ENCODE data around the gene TCOF1. TPM values are rescaled to one million over a fixed set of nuclear protein-coding genes. Genes with fewer than 3 reads are reported as not detected.
A peak's percentile ranks its signal among the peaks of the same experiment; 100 is the strongest.

Gene TCOF1
- total RNA-seq, 1 experiment from 2014 or later = 109 TPM

DNA sequence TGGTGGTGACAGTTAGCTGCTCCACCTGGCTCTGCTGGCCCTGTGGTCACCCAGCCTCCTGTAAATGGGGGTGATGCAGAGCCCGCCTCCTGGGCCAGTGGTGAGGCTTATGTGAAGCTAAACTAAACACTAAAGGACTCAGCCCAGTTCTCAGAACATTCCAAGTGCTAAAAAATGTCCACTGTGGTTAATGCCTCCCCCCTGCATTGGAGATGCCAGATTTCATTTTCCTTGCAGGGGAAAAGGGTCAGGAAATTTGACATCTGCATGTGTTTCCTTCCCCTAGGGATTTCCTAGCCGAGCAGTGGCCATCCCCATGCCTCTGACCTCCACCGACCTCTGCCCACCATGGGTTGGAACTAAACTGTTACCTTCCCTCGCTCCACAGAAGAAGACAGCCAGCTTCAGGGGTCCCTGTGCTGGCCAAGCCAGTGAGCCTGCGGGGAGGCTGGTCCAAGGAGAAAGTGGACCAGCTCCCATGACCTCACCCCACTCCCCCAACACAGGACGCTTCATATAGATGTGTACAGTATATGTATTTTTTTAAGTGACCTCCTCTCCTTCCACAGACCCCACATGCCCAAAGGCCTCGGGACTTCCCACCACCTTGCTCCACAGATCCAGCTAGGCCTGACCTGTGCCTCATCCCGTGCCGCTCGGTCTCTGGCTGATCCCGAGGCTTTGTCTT, 42.2 kb downstream of the TCOF1 start:
- TF ChIP-seq EZH2 (IDR thresholded peaks at IDR 0.05; ENCODE audit: borderline replicate concordance, low read depth, low read length, poor library complexity, severe bottlenecking) = no peak
- TF ChIP-seq, protein P1, sequence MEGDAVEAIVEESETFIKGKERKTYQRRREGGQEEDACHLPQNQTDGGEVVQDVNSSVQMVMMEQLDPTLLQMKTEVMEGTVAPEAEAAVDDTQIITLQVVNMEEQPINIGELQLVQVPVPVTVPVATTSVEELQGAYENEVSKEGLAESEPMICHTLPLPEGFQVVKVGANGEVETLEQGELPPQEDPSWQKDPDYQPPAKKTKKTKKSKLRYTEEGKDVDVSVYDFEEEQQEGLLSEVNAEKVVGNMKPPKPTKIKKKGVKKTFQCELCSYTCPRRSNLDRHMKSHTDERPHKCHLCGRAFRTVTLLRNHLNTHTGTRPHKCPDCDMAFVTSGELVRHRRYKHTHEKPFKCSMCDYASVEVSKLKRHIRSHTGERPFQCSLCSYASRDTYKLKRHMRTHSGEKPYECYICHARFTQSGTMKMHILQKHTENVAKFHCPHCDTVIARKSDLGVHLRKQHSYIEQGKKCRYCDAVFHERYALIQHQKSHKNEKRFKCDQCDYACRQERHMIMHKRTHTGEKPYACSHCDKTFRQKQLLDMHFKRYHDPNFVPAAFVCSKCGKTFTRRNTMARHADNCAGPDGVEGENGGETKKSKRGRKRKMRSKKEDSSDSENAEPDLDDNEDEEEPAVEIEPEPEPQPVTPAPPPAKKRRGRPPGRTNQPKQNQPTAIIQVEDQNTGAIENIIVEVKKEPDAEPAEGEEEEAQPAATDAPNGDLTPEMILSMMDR (conservative IDR thresholded peaks at IDR 0.05; ENCODE audit: low read depth, low read length) = no peak
- Histone ChIP-seq H3K9me3 (ENCODE audit: low read depth, low read length, poor library complexity, severe bottlenecking) (no peaks in the 10 kb centered on the region), H3K4me3 (ENCODE audit: low read depth, low read length, poor library complexity, severe bottlenecking) (no peak overlapping the region), H3K27ac (ENCODE audit: low read depth, low read length, poor library complexity, severe bottlenecking) (no peak overlapping the region), H3K4me1 (ENCODE audit: insufficient read depth, low read length, poor library complexity, severe bottlenecking) (no peaks in the 10 kb centered on the region), H3K27me3 (replicated peaks; ENCODE audit: insufficient read depth, low read depth, low read length, poor library complexity) (no peaks in the 10 kb centered on the region), H3K36me3 (ENCODE audit: insufficient read depth, low read length, poor library complexity, severe bottlenecking) (peaks cover 44% of the 10 kb centered on the region)
- POLR2A ChIA-PET (ENCODE audit: low non-redundant PET) = no interaction called here
- CTCF ChIA-PET = interaction anchor here (1.1 kb wide), 1 partner anchor 63 kb away, joined by 4 read pairs; no protein-coding TSS in a partner anchor
- DNase-seq (ENCODE audit: low spot score) = no peak
- no TSS peak for BruUV-seq (replicated peaks)
- intact Hi-C loops (cut with micrococcal nuclease; ENCODE audit: unreplicated experiment) = no loop called here

DNA sequence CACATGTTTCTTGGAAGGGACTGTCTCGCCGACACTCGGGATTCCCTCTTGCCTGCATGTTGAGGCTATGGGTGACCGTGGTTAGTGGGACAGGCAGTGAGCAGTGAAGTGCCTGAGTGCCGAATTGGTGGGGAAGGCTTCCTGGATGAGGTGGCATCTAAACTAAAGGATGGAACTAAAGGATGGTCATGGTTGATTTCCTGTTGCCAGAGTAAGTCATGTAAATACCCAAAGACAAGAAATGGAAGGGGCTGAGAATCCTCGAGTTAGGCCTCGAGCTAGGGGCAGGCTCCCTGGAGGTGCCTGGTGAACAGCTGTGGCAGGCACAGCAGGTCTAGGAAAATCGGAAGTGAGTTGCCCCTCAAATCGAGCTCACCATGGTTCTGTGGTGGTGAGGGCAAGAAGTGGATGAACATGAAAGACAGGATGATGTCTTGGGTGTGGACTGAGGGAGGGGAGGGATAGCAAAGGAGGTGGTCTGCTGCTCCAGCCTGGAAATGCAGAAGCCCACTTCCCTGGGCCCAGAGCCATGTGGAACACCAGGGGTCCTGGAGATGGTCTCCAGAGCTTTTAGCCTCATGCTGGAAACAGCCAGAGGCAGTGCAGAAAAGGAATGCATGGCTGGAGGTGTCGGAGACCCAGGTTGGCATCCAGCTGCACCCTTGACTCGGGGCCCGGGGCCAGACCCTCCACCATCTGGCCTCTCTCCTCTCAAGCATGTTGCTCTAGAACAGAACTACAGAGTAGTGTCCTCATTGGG, 43.0 kb downstream of the TCOF1 start:
- ChIA-PET CTCF (no interaction called here), POLR2A (ENCODE audit: low non-redundant PET) (no interaction called here)
- Histone ChIP-seq H3K27ac (ENCODE audit: low read depth, low read length, poor library complexity, severe bottlenecking) (no peak overlapping the region), H3K4me1 (ENCODE audit: insufficient read depth, low read length, poor library complexity, severe bottlenecking) (no peaks in the 10 kb centered on the region), H3K9me3 (ENCODE audit: low read depth, low read length, poor library complexity, severe bottlenecking) (no peaks in the 10 kb centered on the region), H3K4me3 (ENCODE audit: low read depth, low read length, poor library complexity, severe bottlenecking) (no peak overlapping the region), H3K36me3 (ENCODE audit: insufficient read depth, low read length, poor library complexity, severe bottlenecking) (peaks cover 37% of the 10 kb centered on the region), H3K27me3 (replicated peaks; ENCODE audit: insufficient read depth, low read depth, low read length, poor library complexity) (no peaks in the 10 kb centered on the region)
- TF ChIP-seq EZH2 (IDR thresholded peaks at IDR 0.05; ENCODE audit: borderline replicate concordance, low read depth, low read length, poor library complexity, severe bottlenecking) = no peak
- TF ChIP-seq, protein P1 (conservative IDR thresholded peaks at IDR 0.05; ENCODE audit: low read depth, low read length) = no peak
- DNase-seq (ENCODE audit: low spot score) = peak; percentile 18
- BruUV-seq (replicated peaks) = no TSS peak
- intact Hi-C loops (cut with micrococcal nuclease; ENCODE audit: unreplicated experiment) = no loop called here

DNA sequence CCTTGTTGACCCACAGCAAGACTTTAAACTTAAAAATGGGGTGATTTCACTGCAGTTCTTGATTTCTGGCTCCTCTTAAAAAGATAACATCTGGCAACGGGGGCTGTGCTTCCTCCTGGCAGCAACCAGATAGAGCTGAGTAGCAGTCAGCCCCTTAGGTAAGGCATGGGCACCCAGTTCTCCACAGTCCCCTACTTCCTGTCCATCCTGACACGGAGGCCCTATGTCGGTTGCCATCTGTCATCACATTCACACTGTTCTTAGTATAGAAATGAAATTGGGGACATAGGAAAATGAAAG, 43.5 kb downstream of the TCOF1 start:
- intact Hi-C loops (cut with micrococcal nuclease; ENCODE audit: unreplicated experiment) = no loop called here
- Histone ChIP-seq H3K27ac (ENCODE audit: low read depth, low read length, poor library complexity, severe bottlenecking) (no peak overlapping the region), H3K27me3 (replicated peaks; ENCODE audit: insufficient read depth, low read depth, low read length, poor library complexity) (no peaks in the 10 kb centered on the region), H3K4me3 (ENCODE audit: low read depth, low read length, poor library complexity, severe bottlenecking) (no peak overlapping the region), H3K36me3 (ENCODE audit: insufficient read depth, low read length, poor library complexity, severe bottlenecking) (peaks cover 32% of the 10 kb centered on the region), H3K9me3 (ENCODE audit: low read depth, low read length, poor library complexity, severe bottlenecking) (no peaks in the 10 kb centered on the region), H3K4me1 (ENCODE audit: insufficient read depth, low read length, poor library complexity, severe bottlenecking) (no peaks in the 10 kb centered on the region)
- ChIA-PET POLR2A (ENCODE audit: low non-redundant PET) (no interaction called here), CTCF (no interaction called here)
- BruUV-seq (replicated peaks) = no TSS peak
- no peak for TF ChIP-seq EZH2 (IDR thresholded peaks at IDR 0.05; ENCODE audit: borderline replicate concordance, low read depth, low read length, poor library complexity, severe bottlenecking)
- TF ChIP-seq, protein P1 (conservative IDR thresholded peaks at IDR 0.05; ENCODE audit: low read depth, low read length) = no peak
- no peak for DNase-seq (ENCODE audit: low spot score)
